Left ventricle myocardium inferior (tissue), 1 donor: Measurements from ENCODE around the gene PLK5. TPM values are rescaled to one million over a fixed set of nuclear protein-coding genes. Genes with fewer than 3 reads are reported as not detected.

ENCODE experiments used
- DNase-seq: peaks from one replicate; pipeline ENCODE4 v3.0.0-alpha.2; 2020
- H3K27ac ChIP-seq: fragments of 200-600 bp; replicated peaks from 2 replicates; pipeline ENCODE4 v1.8.0; 2021
- H3K27me3 ChIP-seq: fragments of 200-600 bp; 2 replicates; pipeline ENCODE4 v1.8.0; 2021; ENCODE audit warnings: low read depth
- H3K36me3 ChIP-seq: fragments of 200-600 bp; 2 replicates; pipeline ENCODE4 v1.8.0; 2021
- H3K4me1 ChIP-seq: fragments of 200-600 bp; 2 replicates; pipeline ENCODE4 v1.8.0; 2021
- H3K4me3 ChIP-seq: fragments of 200-600 bp; 2 replicates; pipeline ENCODE4 v1.8.0; 2021; ENCODE audit warnings: mild to moderate bottlenecking, moderate library complexity
- H3K9me3 ChIP-seq: fragments of 200-600 bp; replicated peaks from 2 replicates; pipeline ENCODE4 v1.8.0; 2021
- CTCF ChIP-seq: fragments of 200-600 bp; IDR thresholded peaks from 2 replicates; pipeline ENCODE4 v1.8.0; 2021; ENCODE audit warnings: antibody characterized with exemption, mild to moderate bottlenecking, borderline replicate concordance
- intact Hi-C: fragments of 100-400 bp; cut with micrococcal nuclease; formaldehyde crosslinking; loops from one replicate; pipeline ENCODE4 v1.11.0; 2022
- total RNA-seq: library from RNA; stranded (reverse); fragmentation: NEBNext Ultra II Directional; extraction: Animal tissue kit (Norgen Biotek cat#: 25700); gene quantifications from one replicate; pipeline ENCODE4 v1.2.1, GENCODE V29; 2021
- donor health status: DM: no; HTN: yes; CAD: no; lungs with severe emphysema.

The PLK5 gene
- total RNA-seq, 1 donor from 2014 or later, result not detected

GRCh38 chr19:1481224-1481892 lies 42.5 kb upstream of the PLK5 start:
- no peaks in the 10 kb centered on the region for H3K9me3 ChIP-seq
- DNase-seq, result no peak
- peaks cover under 1% of the 10 kb centered on the region for H3K36me3 ChIP-seq
- H3K4me3 ChIP-seq, result no peak overlapping the region
- H3K27ac ChIP-seq, result no peak overlapping the region
- H3K4me1 ChIP-seq, result peaks cover 23% of the 10 kb centered on the region
- no peak for TF ChIP-seq CTCF
- no peaks in the 10 kb centered on the region for H3K27me3 ChIP-seq
- intact Hi-C loops, result no loop called here

- peaks cover 23% of the 10 kb centered on the region for H3K4me1 ChIP-seq
- no peaks in the 10 kb centered on the region for H3K36me3 ChIP-seq
- TF ChIP-seq CTCF, result no peak
- no peak for DNase-seq
- intact Hi-C loops, result no loop called here
- no peaks in the 10 kb centered on the region for H3K27me3 ChIP-seq
- no peak overlapping the region for H3K27ac ChIP-seq
- no peaks in the 10 kb centered on the region for H3K9me3 ChIP-seq
- no peak overlapping the region for H3K4me3 ChIP-seq
Measured at GRCh38 chr19:1481893-1482360, 42.0 kb upstream of the PLK5 start.

- DNase-seq, result no peak
Measured at GRCh38 chr19:1482361-1483130, 41.3 kb upstream of the PLK5 start.

GRCh38 chr19:1483131-1483978 lies 40.5 kb upstream of the PLK5 start:
- intact Hi-C loops, result no loop called here
- Histone ChIP-seq H3K27ac (no peak overlapping the region), H3K27me3 (no peaks in the 10 kb centered on the region), H3K9me3 (no peaks in the 10 kb centered on the region), H3K36me3 (no peaks in the 10 kb centered on the region), H3K4me3 (no peak overlapping the region), H3K4me1 (peaks cover 12% of the 10 kb centered on the region)
- no peak for TF ChIP-seq CTCF
- DNase-seq, result no peak

More at GRCh38 chr19:1482361-1483130, 41.3 kb upstream of the PLK5 start:
- no peaks in the 10 kb centered on the region for H3K27me3 ChIP-seq
- no peak overlapping the region for H3K27ac ChIP-seq
- H3K4me3 ChIP-seq, result no peak overlapping the region
- no peaks in the 10 kb centered on the region for H3K36me3 ChIP-seq
- no peak for TF ChIP-seq CTCF
- H3K4me1 ChIP-seq, result peaks cover 20% of the 10 kb centered on the region
- H3K9me3 ChIP-seq, result no peaks in the 10 kb centered on the region
- intact Hi-C loops, result no loop called here

GRCh38 chr19:1483979-1484428 lies 39.9 kb upstream of the PLK5 start:
- Histone ChIP-seq H3K36me3 (no peaks in the 10 kb centered on the region), H3K27ac (no peak overlapping the region), H3K4me3 (no peak overlapping the region), H3K4me1 (peaks cover 7% of the 10 kb centered on the region), H3K27me3 (no peaks in the 10 kb centered on the region), H3K9me3 (no peaks in the 10 kb centered on the region)
- intact Hi-C loops, result no loop called here
- no peak for TF ChIP-seq CTCF
- no peak for DNase-seq
